ENCODE measurements around the gene ME3.

DNA sequence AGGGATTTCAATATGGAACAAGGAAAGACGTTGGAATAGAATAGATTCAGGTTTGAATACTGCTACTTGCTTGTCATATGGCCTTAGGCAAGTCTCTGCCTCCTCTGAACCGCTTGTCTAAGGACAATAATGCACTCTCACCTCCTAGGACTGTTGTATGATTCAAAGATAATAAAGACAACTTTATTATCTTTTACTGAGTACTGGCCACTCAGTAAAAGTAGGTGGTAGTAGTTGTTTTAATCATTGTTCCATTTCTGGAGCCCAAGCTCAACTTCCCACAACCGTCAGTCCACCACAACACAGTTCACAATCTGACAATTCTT lies 134.2 kb downstream of the ME3 start:
- TF ChIP-seq, protein P1, sequence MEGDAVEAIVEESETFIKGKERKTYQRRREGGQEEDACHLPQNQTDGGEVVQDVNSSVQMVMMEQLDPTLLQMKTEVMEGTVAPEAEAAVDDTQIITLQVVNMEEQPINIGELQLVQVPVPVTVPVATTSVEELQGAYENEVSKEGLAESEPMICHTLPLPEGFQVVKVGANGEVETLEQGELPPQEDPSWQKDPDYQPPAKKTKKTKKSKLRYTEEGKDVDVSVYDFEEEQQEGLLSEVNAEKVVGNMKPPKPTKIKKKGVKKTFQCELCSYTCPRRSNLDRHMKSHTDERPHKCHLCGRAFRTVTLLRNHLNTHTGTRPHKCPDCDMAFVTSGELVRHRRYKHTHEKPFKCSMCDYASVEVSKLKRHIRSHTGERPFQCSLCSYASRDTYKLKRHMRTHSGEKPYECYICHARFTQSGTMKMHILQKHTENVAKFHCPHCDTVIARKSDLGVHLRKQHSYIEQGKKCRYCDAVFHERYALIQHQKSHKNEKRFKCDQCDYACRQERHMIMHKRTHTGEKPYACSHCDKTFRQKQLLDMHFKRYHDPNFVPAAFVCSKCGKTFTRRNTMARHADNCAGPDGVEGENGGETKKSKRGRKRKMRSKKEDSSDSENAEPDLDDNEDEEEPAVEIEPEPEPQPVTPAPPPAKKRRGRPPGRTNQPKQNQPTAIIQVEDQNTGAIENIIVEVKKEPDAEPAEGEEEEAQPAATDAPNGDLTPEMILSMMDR (IDR thresholded peaks at IDR 0.05): no peak
- no peak for TF ChIP-seq POLR2A (IDR thresholded peaks at IDR 0.05)

Data from right lobe of liver (tissue), 4 donors.